ENCODE results near the gene KLK15.
"Not testable (repeated sequence)": the region's sequence is repeated elsewhere in the genome, so short reads cannot be mapped to it uniquely, and the experiment has no call there.

DNA sequence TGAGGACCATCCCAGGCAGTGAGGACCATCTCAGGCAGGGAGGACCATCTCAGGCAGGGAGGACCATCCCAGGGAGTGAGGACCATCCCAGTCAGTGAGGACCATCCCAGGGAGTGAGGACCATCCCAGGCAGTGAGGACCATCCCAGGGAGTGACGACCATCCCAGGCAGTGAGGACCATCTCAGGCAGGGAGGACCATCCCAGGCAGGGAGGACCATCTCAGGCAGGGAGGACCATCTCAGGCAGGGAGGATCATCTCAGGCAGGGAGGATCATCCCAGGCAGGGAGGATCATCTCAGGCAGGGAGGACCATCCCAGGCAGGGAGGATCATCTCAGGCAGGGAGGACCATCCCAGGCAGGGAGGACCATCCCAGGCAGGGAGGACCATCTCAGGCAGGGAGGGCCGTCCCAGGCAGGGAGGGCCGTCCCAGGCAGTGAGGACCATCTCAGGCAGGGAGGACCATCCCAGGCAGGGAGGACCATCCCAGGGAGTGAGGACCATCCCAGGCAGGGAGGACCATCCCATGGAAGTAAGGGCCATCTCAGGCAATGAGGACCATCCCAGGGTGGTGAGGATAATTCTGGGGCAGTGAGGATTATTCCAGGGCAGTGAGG, 21.6 kb downstream of the KLK15 start:
- TF ChIP-seq JUND (IDR thresholded peaks at IDR 0.05; ENCODE audit: low read length); RAD21 (IDR thresholded peaks at IDR 0.05 in 1 of 2, conservative IDR thresholded peaks at IDR 0.05 in 1 of 2; ENCODE audit: low read depth in 2 of 2, low read length in 2 of 2); EP300 (IDR thresholded peaks at IDR 0.05; ENCODE audit: borderline replicate concordance in 1 of 2, low read depth in 2 of 2, low read length in 2 of 2); CREB1 (IDR thresholded peaks at IDR 0.05); FOSL1 (IDR thresholded peaks at IDR 0.05; ENCODE audit: insufficient read depth, low read depth, low read length); CEBPB (IDR thresholded peaks at IDR 0.05; ENCODE audit: low read depth, low read length); RBBP5 (IDR thresholded peaks at IDR 0.05; ENCODE audit: borderline replicate concordance, low read depth, low read length): not testable (repeated sequence)
- TF ChIP-seq, protein P1, sequence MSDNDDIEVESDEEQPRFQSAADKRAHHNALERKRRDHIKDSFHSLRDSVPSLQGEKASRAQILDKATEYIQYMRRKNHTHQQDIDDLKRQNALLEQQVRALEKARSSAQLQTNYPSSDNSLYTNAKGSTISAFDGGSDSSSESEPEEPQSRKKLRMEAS (IDR thresholded peaks at IDR 0.05) = not testable (repeated sequence)
- TF ChIP-seq, protein P2, sequence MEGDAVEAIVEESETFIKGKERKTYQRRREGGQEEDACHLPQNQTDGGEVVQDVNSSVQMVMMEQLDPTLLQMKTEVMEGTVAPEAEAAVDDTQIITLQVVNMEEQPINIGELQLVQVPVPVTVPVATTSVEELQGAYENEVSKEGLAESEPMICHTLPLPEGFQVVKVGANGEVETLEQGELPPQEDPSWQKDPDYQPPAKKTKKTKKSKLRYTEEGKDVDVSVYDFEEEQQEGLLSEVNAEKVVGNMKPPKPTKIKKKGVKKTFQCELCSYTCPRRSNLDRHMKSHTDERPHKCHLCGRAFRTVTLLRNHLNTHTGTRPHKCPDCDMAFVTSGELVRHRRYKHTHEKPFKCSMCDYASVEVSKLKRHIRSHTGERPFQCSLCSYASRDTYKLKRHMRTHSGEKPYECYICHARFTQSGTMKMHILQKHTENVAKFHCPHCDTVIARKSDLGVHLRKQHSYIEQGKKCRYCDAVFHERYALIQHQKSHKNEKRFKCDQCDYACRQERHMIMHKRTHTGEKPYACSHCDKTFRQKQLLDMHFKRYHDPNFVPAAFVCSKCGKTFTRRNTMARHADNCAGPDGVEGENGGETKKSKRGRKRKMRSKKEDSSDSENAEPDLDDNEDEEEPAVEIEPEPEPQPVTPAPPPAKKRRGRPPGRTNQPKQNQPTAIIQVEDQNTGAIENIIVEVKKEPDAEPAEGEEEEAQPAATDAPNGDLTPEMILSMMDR (IDR thresholded peaks at IDR 0.05; ENCODE audit: control extremely low read depth in 1 of 3, insufficient read depth in 1 of 3, low read depth in 1 of 3, low read length in 3 of 3) = not testable (repeated sequence)
- TF ChIP-seq, protein P3, sequence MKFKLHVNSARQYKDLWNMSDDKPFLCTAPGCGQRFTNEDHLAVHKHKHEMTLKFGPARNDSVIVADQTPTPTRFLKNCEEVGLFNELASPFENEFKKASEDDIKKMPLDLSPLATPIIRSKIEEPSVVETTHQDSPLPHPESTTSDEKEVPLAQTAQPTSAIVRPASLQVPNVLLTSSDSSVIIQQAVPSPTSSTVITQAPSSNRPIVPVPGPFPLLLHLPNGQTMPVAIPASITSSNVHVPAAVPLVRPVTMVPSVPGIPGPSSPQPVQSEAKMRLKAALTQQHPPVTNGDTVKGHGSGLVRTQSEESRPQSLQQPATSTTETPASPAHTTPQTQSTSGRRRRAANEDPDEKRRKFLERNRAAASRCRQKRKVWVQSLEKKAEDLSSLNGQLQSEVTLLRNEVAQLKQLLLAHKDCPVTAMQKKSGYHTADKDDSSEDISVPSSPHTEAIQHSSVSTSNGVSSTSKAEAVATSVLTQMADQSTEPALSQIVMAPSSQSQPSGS (IDR thresholded peaks at IDR 0.05; ENCODE audit: low read length) = not testable (repeated sequence)

Data from H1 (cell line).